SK-N-SH (cell line): Measurements from ENCODE around the gene SKI. TPM values are rescaled to one million over a fixed set of nuclear protein-coding genes. Genes with fewer than 3 reads are reported as not detected.
A peak's percentile ranks its signal among the peaks of the same experiment; 100 is the strongest.

Source experiments
- CTCF ChIA-PET: fragments of 300-600, 350-600 bp; formaldehyde crosslinking; extraction: SDS; loops from one replicate; lab custom pipeline; 2021; lab: Yijun Ruan, JAX
- POLR2A ChIA-PET: fragments of 350-600 bp; sonication (Branson Sonifier 250); formaldehyde crosslinking; extraction: SDS; loops from one replicate; lab custom pipeline; 2020; ENCODE audit warnings: antibody characterized with exemption, inconsistent platforms; lab: Yijun Ruan, JAX
- DNase-seq: peaks from one replicate; pipeline ENCODE4 v3.0.0; 2012
- H2AFZ ChIP-seq: fragments of 200-600 bp; sonication (generic); 2 replicates; pipeline ENCODE4 v1.8.1; 2016; ENCODE audit warnings: antibody characterized with exemption, mild to moderate bottlenecking, low read depth
- H3F3A ChIP-seq: fragments of 200-600 bp; sonication (generic); replicated peaks from 2 replicates; pipeline ENCODE3; 2016; ENCODE audit warnings: antibody characterized with exemption, mild to moderate bottlenecking; ENCODE audit not compliant: insufficient read depth
- H3K27ac ChIP-seq, 2 experiments: fragments of 200-500 bp in 1 of 2; fragments of 200-600 bp in 1 of 2; sonication (Bioruptor generic) in 1 of 2; sonication (generic), shearing (Covaris generic) in 1 of 2; 2 replicates each; pipeline versions ENCODE4 v1.5.1 to v1.6.1; 2014 to 2016; ENCODE audit warnings: low read depth in 2 of 2, inconsistent platforms in 1 of 2, low read length in 1 of 2, mild to moderate bottlenecking in 1 of 2, mixed read lengths in 1 of 2
- H3K27me3 ChIP-seq: fragments of 200-600 bp; sonication (generic), shearing (Covaris generic); 2 replicates; pipeline ENCODE4 v1.6.1; 2016; ENCODE audit warnings: mixed run types; ENCODE audit not compliant: insufficient read depth
- H3K36me3 ChIP-seq, 2 experiments: fragments of 200-500 bp in 1 of 2; fragments of 200-600 bp in 1 of 2; sonication (Bioruptor generic) in 1 of 2; sonication (generic) in 1 of 2; replicated peaks in 1 of 2; 2 replicates each; pipeline versions ENCODE3 to v1.5.1; 2014 to 2016; ENCODE audit warnings: low read length in 1 of 2, mild to moderate bottlenecking in 1 of 2; ENCODE audit not compliant: insufficient read depth in 2 of 2, control insufficient read depth in 1 of 2
- H3K4me1 ChIP-seq, 2 experiments: fragments of 200-500 bp in 1 of 2; fragments of 200-600 bp in 1 of 2; sonication (Bioruptor generic) in 1 of 2; sonication (generic), shearing (Covaris generic) in 1 of 2; 2 replicates each; pipeline versions ENCODE4 v1.5.1 to v1.6.1; 2014 to 2016; ENCODE audit warnings: low read depth in 1 of 2, low read length in 1 of 2, mixed run types in 1 of 2; ENCODE audit not compliant: insufficient read depth in 2 of 2, control insufficient read depth in 1 of 2
- H3K4me2 ChIP-seq: fragments of 200-600 bp; sonication (generic), shearing (Covaris generic); 2 replicates; pipeline ENCODE4 v1.6.1; 2017; ENCODE audit warnings: mixed run types
- H3K4me3 ChIP-seq, 2 experiments: fragments of 200-500 bp in 1 of 2; fragments of 200-600 bp in 1 of 2; sonication (Bioruptor generic) in 1 of 2; sonication (generic), shearing (Covaris generic) in 1 of 2; 2 replicates each; pipeline versions ENCODE4 v1.5.1 to v1.8.1; 2014 to 2016; ENCODE audit warnings: low read depth in 2 of 2, inconsistent platforms in 1 of 2, low read length in 1 of 2, mild to moderate bottlenecking in 1 of 2, mixed read lengths in 1 of 2, moderate library complexity in 1 of 2
- H3K79me2 ChIP-seq: fragments of 200-600 bp; sonication (generic); 2 replicates; pipeline ENCODE4 v1.8.1; 2017; ENCODE audit warnings: mild to moderate bottlenecking; ENCODE audit not compliant: insufficient read depth
- H3K9ac ChIP-seq: fragments of 200-600 bp; sonication (generic); 2 replicates; pipeline ENCODE4 v1.6.1; 2017; ENCODE audit warnings: mixed run types
- H3K9me2 ChIP-seq: fragments of 200-600 bp; sonication (generic); 2 replicates; pipeline ENCODE4 v1.6.1; 2017; ENCODE audit warnings: mixed run types
- H3K9me3 ChIP-seq: fragments of 200-600 bp; sonication (generic); 2 replicates; pipeline ENCODE4 v1.6.1; 2017; ENCODE audit warnings: mixed run types, mild to moderate bottlenecking, moderate library complexity
- H4K20me1 ChIP-seq: fragments of 200-600 bp; sonication (generic); 2 replicates; pipeline ENCODE4 v1.6.1; 2017; ENCODE audit warnings: mild to moderate bottlenecking, mixed run types; ENCODE audit not compliant: insufficient read depth
- CHD2 ChIP-seq: fragments of 150-350 bp; IDR thresholded peaks from 2 replicates; pipeline ENCODE4 v1.6.1; 2018; ENCODE audit warnings: low read length; ENCODE audit not compliant: partially characterized antibody
- ELF1 ChIP-seq: IDR thresholded peaks from 2 replicates; pipeline ENCODE4 v1.4.0; 2012
- EP300 ChIP-seq, 2 experiments: IDR thresholded peaks; 2 replicates each; pipeline versions ENCODE4 v1.4.0 to v1.6.1; 2012; ENCODE audit warnings: borderline replicate concordance in 1 of 2, low read depth in 1 of 2, low read length in 1 of 2
- FOSL2 ChIP-seq: IDR thresholded peaks from 2 replicates; pipeline ENCODE4 v1.4.0; 2012; ENCODE audit warnings: low read depth, mild to moderate bottlenecking, moderate library complexity, borderline replicate concordance
- GABPA ChIP-seq: IDR thresholded peaks from 2 replicates; pipeline ENCODE4 v1.4.0; 2012; ENCODE audit warnings: low read depth, mild to moderate bottlenecking
- MAX ChIP-seq: IDR thresholded peaks from 2 replicates; pipeline ENCODE4 v1.4.0; 2012; ENCODE audit warnings: low read depth
- RCOR1 ChIP-seq: fragments of 150-350 bp; IDR thresholded peaks from 2 replicates; pipeline ENCODE4 v1.6.1; 2017; ENCODE audit warnings: antibody characterized with exemption, low read length
- RXRA ChIP-seq: IDR thresholded peaks from 2 replicates; pipeline ENCODE4 v1.4.0; 2012; ENCODE audit warnings: low read depth, mild to moderate bottlenecking, borderline replicate concordance
- USF1 ChIP-seq: IDR thresholded peaks from 2 replicates; pipeline ENCODE4 v1.4.0; 2012; ENCODE audit warnings: low read depth, borderline replicate concordance
- USF2 ChIP-seq: fragments of 150-350 bp; IDR thresholded peaks from 2 replicates; pipeline ENCODE4 v1.6.1; 2017; ENCODE audit warnings: antibody characterized with exemption, low read length, low read depth, borderline replicate concordance
- YY1 ChIP-seq: IDR thresholded peaks from 2 replicates; pipeline ENCODE4 v1.4.0; 2012; ENCODE audit warnings: low read depth, mild to moderate bottlenecking
- ZBTB33 ChIP-seq: IDR thresholded peaks from 2 replicates; pipeline ENCODE4 v1.4.0; 2012; ENCODE audit warnings: low read depth, borderline replicate concordance
- WGBS: methylation state at CpG from one replicate; pipeline ENCODE4 v1.1.6; 2017; ENCODE audit warnings: low lambda C conversion rate; 5-methylcytosine and 5-hydroxymethylcytosine counted together
- polyA plus RNA-seq, 3 experiments: library from polyadenylated mRNA; depleted of rRNA; stranded (reverse); fragments of >200 nt; gene quantifications; 2 replicates each; pipeline ENCODE4 v1.2.3, GENCODE V29; 2012

Gene SKI
- polyA plus RNA-seq, 1 of the 3 experiments (the other 2 are of a cell fraction) = 7.2 TPM

GRCh38 chr1:2238361-2239012 lies 10.4 kb downstream of the SKI start:
- TF ChIP-seq USF1 (no peak), GABPA (no peak), ZBTB33 (no peak), USF2 (no peak), YY1 (no peak), FOSL2 (no peak)
- no peaks in the 10 kb centered on the region for H3K36me3 ChIP-seq
- H3K27ac ChIP-seq = peak overlapping the region in 1 of 2 experiments; percentile 16; a peak in 1 of 4 replicates
- H3K9me3 ChIP-seq = no peaks in the 10 kb centered on the region
- ChIA-PET POLR2A (interaction anchor here (2.9 kb wide), 1 partner anchor 11 kb away, joined by 6 read pairs; no protein-coding TSS in a partner anchor), CTCF (interaction anchor here (0.8 to 2.4 kb wide), 2 partner anchors 10 to 143 kb away, joined by 3 to 6 read pairs; no protein-coding TSS in a partner anchor)
- 89% methylated on average over 7 of the region's 25 CpGs for WGBS
- no peak overlapping the region for H2AFZ ChIP-seq
- peaks cover 100% of the 10 kb centered on the region for H4K20me1 ChIP-seq
- peaks cover 0 to 57% of the 10 kb centered on the region in 2 experiments; a peak in 1 of 4 replicates for H3K4me1 ChIP-seq
- H3K4me2 ChIP-seq = no peak overlapping the region
- DNase-seq = no peak
- H3K79me2 ChIP-seq = peaks cover 100% of the 10 kb centered on the region
- no peaks in the 10 kb centered on the region for H3K9me2 ChIP-seq
- no peak overlapping the region for H3K9ac ChIP-seq
- no peaks in the 10 kb centered on the region for H3K27me3 ChIP-seq
- H3K4me3 ChIP-seq = no peak overlapping the region
- no peaks in the 10 kb centered on the region for H3F3A ChIP-seq

GRCh38 chr1:2239013-2239370 lies 10.9 kb downstream of the SKI start:
- Histone ChIP-seq H4K20me1 (peaks cover 100% of the 10 kb centered on the region), H2AFZ (no peak overlapping the region), H3K4me2 (no peak overlapping the region), H3K27ac (no peak overlapping the region), H3K9me2 (no peaks in the 10 kb centered on the region), H3F3A (no peaks in the 10 kb centered on the region), H3K4me3 (no peak overlapping the region), H3K36me3 (no peaks in the 10 kb centered on the region), H3K4me1 (peaks cover 0 to 52% of the 10 kb centered on the region in 2 experiments; a peak in 1 of 4 replicates), H3K79me2 (peaks cover 100% of the 10 kb centered on the region), H3K9ac (no peak overlapping the region), H3K27me3 (no peaks in the 10 kb centered on the region), H3K9me3 (no peaks in the 10 kb centered on the region)
- CTCF ChIA-PET = interaction anchor here (0.8 to 2.4 kb wide), 4 partner anchors 9 to 143 kb away, joined by 3 to 8 read pairs (median 4); no protein-coding TSS in a partner anchor
- POLR2A ChIA-PET = interaction anchor here (2.9 kb wide), 1 partner anchor 11 kb away, joined by 6 read pairs; no protein-coding TSS in a partner anchor
- no peak for DNase-seq
- WGBS = 96% methylated on average over 6 of the region's 6 CpGs
- TF ChIP-seq MAX (no peak), CHD2 (no peak), RCOR1 (no peak), EP300 (IDR thresholded peaks at IDR 0.05; ENCODE audit: borderline replicate concordance in 1 of 2, low read depth in 1 of 2, low read length in 1 of 2) (no peak), ELF1 (no peak), USF2 (no peak), RXRA (no peak)
